NT2/D1 (cell line): ENCODE results near the gene CISD2.
"Not testable (repeated sequence)": the region's sequence is repeated elsewhere in the genome, so short reads cannot be mapped to it uniquely, and the experiment has no call there.

ENCODE experiments used
- DNase-seq: peaks from one replicate; pipeline ENCODE4 v3.0.0-alpha.2; 2011; ENCODE audit warnings: low read depth, low spot score
- H3K27me3 ChIP-seq: 2 replicates; pipeline ENCODE4 v1.6.0; 2011; ENCODE audit warnings: mild to moderate bottlenecking; ENCODE audit not compliant: insufficient read length, insufficient read depth
- H3K36me3 ChIP-seq: 2 replicates; pipeline ENCODE4 v1.6.1; 2011; ENCODE audit warnings: mild to moderate bottlenecking, low read length, mixed read lengths; ENCODE audit not compliant: insufficient read depth, insufficient read length
- H3K4me1 ChIP-seq: 2 replicates; pipeline ENCODE4 v1.5.1; 2011; ENCODE audit not compliant: insufficient read depth, insufficient read length
- H3K4me3 ChIP-seq: 2 replicates; pipeline ENCODE4 v1.5.1; 2011; ENCODE audit warnings: low read depth; ENCODE audit not compliant: insufficient read length
- H3K9ac ChIP-seq: 2 replicates; pipeline ENCODE4 v1.6.0; 2011; ENCODE audit warnings: low read depth; ENCODE audit not compliant: insufficient read length
- H3K9me3 ChIP-seq: 2 replicates; pipeline ENCODE4 v1.5.1; 2011; ENCODE audit warnings: mild to moderate bottlenecking, low read length; ENCODE audit not compliant: insufficient read depth
- SUZ12 ChIP-seq: IDR thresholded peaks from 2 replicates; pipeline ENCODE4 v1.6.1; 2011; ENCODE audit not compliant: insufficient read length, insufficient read depth; ENCODE audit errors: extremely low read depth
- YY1 ChIP-seq: IDR thresholded peaks from 2 replicates; pipeline ENCODE4 v1.6.1; 2011; ENCODE audit not compliant: insufficient read length, insufficient read depth
- ZNF274 ChIP-seq: IDR thresholded peaks from 2 replicates; pipeline ENCODE4 v1.6.1; 2011; ENCODE audit warnings: mild to moderate bottlenecking, low read depth, low read length

Gene CISD2

DNA sequence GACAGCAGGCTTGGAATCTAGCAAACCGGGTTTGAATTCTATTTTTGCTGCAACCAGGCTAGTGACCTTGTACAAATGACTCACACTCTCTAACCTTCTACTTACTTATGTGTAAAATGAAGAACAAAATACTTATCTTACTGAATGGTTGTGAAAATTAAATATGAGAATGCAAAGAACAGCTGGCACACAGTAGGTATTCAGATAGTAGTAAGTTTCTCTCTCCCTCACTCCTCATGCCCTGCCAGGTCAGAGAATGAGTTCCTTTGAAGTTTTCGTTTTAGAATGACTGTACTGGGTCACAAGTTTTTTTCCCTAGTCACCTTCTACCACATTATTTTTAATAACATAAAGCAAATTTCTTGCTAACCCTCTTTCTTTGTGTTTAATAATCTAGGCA, 33.0 kb downstream of the CISD2 start:
- H3K36me3 ChIP-seq: no peaks in the 10 kb centered on the region
- no peaks in the 10 kb centered on the region for H3K4me1 ChIP-seq
- no peak overlapping the region for H3K9ac ChIP-seq
- no peaks in the 10 kb centered on the region for H3K27me3 ChIP-seq
- H3K9me3 ChIP-seq: no peaks in the 10 kb centered on the region
- TF ChIP-seq ZNF274 (no peak), SUZ12 (no peak), YY1 (no peak)
- no peak for DNase-seq
- no peak overlapping the region for H3K4me3 ChIP-seq

DNA sequence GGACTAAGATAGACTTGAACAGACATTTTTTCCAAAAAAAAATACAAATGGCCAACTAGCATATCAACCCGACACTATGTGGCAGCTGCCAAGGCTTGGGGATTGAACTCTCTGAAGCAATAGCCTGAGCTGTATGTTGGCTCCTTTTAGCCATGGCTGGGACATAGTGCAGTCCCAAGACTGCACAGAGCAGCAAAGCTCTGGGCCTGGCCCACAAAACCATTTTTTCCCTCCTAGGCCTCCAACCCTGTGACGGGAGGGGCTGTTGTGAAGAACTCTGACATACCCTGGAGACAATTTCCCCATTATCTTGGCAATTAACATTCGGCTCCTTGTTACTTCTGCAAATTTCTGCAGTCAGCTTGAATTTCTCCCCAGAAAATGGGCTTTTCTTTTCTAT, 50.1 kb downstream of the CISD2 start:
- DNase-seq: no peak
- H3K27me3 ChIP-seq: no peaks in the 10 kb centered on the region
- no peaks in the 10 kb centered on the region for H3K36me3 ChIP-seq
- H3K9me3 ChIP-seq: peaks cover 4% of the 10 kb centered on the region; the same call in 1 of the 2 replicates
- no peak for TF ChIP-seq YY1
- no peak for TF ChIP-seq ZNF274
- no peaks in the 10 kb centered on the region for H3K4me1 ChIP-seq
- H3K4me3 ChIP-seq: no peak overlapping the region
- no peak overlapping the region for H3K9ac ChIP-seq

DNA sequence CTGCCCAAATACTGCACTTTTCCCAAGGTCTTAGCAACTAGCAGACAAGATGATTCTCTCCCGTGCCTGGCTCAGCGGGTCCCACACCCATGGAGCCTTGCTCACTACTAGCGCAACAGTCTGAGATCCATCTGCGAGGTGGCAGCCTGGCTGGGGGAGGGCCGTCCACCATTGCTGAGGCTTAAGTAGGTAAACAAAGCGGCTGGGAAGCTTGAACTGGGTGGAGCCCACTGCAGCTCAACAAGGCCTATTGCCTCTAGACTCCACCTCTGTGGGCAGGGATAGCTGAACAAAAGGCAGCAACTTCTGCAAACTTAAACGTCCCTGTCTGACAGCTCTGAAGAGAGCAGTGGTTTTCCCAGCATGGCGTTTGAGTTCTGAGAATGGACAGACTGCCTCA, 50.9 kb downstream of the CISD2 start:
- not testable (repeated sequence) for H3K9ac ChIP-seq, H3K9me3 ChIP-seq, DNase-seq, H3K4me1 ChIP-seq, H3K36me3 ChIP-seq, H3K27me3 ChIP-seq, H3K4me3 ChIP-seq

DNA sequence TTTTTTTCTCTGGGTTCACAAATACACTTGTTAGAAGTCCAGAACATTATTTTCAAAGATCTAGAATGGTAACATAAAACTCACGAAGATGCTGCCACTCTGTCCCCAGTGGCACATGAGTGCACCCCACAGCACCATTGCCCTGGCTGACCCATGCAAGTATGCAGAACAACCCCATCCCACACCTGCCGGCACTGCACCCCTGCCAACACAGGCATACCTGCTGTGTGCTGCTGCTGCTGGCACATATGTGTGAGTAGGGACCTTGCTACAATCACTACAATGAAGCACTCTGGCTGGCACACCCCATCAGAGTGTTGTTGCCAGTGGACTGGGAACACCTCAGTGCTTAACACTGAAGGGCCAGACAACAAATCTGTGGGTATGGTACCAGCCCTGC, 66.9 kb downstream of the CISD2 start:
- Histone ChIP-seq H3K9me3 (no peaks in the 10 kb centered on the region), H3K9ac (no peak overlapping the region), H3K4me1 (no peaks in the 10 kb centered on the region), H3K36me3 (no peaks in the 10 kb centered on the region), H3K27me3 (no peaks in the 10 kb centered on the region), H3K4me3 (no peak overlapping the region)
- DNase-seq: no peak
- TF ChIP-seq ZNF274 (no peak), SUZ12 (no peak), YY1 (no peak)

DNA sequence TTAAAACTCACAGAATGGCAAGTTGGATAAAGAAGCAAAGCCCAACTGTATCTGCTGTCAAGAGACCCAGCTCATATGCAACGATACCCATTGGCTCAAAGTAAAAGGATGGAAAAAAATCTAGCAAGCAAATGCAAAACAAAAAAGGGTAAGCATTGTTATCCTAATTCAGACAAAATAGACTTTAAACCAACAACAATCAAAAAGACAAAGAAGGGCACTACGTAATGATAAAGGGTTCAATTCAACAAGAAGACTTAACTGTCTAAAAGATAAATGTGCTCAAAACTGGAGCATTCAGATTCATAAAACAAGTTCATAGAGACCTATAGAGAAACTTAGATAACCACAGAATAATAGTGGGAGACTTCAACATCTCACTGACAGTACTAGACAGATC, 69.3 kb downstream of the CISD2 start:
- H3K4me3 ChIP-seq, DNase-seq, H3K27me3 ChIP-seq, H3K9ac ChIP-seq, H3K4me1 ChIP-seq, H3K36me3 ChIP-seq, H3K9me3 ChIP-seq: not testable (repeated sequence)
